Stimulated activated CD8-positive, alpha-beta memory T cell treated with anti-CD3 and anti-CD28 coated beads, Interleukin-15, amount 100 ng/mL, for 1 hour (primary cell): ENCODE measurements around the gene CCDC69.
A peak's percentile ranks its signal among the peaks of the same experiment; 100 is the strongest.
"Not testable (repeated sequence)": the region's sequence is repeated elsewhere in the genome, so short reads cannot be mapped to it uniquely, and the experiment has no call there.

Source experiments
- DNase-seq: peaks from one replicate; pipeline ENCODE4 v3.0.0-alpha.2; 2020; ENCODE audit warnings: low read depth

CCDC69 gene

DNA sequence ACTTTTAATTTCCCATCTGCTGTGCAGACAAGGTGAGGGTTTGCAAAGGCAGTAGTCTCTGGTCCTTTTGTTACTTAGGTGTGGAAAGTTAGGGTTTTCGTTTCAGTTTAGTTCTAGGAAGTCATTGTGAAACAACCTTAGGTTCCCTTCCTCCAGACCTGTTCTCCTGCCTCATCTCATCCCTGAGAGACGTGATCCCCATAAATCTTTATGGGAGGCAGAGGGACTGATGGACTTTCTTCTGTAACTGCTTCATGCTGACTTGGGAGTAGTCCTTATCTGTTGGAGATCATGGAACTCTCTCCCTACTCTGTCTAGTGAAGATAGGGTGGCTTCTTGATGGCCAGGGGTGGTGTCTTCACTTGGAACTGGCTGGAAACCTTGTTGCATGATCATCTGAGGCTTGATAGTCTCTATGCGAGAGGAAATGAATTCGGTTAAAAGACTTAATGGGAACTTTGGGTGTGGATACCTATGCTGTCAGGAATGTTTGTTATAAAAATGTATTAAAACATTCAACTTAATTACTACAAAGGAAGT, 21.9 kb upstream of the CCDC69 start:
- no peak for DNase-seq

DNA sequence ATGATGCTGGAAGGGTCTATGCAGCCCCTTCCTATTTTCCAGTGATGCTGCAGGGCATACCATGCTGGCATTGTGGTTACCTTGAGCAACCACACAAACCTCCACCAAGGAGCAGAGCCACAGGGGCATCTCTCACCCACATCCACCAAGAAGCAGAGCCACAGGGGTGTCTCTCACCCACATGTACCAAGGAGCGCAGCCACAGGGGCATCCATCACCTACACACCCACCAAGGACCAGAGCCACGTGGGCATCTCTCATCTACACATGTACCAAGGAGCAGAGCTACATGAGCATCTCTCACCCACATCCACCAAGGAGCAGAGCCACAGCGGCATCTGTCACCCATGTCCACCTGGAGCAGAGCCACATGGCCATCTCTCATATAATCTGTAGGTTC, 20.3 kb upstream of the CCDC69 start:
- no peak for DNase-seq

DNA sequence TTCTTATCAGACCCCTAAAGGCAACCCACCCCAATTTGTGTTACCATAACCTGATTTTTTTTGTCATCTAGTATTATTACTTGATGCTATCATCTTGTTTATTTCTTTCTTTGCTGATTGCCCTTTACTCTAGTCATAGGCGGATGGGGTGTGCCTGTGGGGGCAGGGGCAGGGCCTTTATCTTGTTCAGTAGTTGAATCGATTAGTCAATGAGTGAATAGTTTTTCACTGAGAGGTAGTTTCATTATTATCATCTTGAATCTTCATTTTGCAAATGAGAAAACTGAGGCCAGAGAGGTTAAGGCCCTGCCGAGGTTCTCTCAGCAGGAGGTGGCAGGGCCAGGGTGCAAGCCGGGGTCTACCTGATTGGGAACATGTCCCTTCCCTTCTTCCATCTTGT, 19.7 kb upstream of the CCDC69 start:
- no peak for DNase-seq

DNA sequence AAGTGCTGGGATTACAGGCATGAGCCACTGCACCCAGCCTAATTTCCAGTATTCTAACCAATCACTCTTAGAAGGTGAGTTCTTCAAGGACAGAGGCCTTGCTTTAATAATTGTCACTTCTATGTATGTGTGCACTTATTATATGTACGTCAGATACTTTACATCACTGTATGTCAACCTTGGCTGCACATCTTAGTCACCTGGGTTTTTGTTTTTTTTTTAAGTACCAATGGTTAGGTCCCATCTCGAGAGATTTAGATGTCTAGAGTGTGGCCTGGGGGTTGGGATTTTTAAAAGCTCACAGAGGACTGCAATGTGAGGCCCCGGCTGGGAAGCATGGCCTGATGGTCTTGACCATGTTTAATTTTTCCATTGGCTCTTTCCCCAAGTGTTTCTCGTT, 19.2 kb upstream of the CCDC69 start:
- DNase-seq: no peak

DNA sequence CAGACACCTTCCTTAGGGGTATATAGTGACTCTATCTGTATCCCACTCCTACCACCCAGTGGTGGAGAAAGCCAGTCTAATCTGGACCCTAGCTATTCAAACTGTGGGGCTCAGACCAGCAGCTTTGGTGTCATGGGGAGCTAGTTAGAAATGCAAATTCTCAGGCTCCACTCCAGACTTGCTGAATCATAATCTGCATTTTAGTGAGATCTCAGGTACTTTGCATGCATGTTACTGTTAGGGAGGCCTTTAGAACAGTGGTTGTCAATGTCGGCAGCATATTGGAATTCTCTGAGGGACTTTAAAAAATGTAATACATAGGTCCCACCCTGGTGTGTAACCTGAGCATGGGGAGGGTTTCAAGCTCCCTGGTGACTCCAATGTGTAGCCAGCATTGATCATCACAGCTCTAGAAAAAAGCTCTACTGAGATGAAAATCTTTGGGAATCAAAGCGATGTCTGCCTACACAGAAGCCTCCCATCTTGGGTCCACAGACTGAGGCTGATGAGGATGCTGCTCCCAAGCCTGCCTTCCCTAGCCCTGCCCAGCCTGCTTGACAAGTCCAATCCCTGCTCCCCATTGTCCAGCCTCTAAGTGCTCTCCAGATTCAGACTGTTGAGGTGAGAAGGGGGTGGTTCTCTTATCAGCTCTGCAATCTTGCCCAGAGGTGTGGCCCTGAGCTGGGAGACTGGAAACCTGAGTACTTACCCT, 17.2 kb upstream of the CCDC69 start:
- DNase-seq: no peak

DNA sequence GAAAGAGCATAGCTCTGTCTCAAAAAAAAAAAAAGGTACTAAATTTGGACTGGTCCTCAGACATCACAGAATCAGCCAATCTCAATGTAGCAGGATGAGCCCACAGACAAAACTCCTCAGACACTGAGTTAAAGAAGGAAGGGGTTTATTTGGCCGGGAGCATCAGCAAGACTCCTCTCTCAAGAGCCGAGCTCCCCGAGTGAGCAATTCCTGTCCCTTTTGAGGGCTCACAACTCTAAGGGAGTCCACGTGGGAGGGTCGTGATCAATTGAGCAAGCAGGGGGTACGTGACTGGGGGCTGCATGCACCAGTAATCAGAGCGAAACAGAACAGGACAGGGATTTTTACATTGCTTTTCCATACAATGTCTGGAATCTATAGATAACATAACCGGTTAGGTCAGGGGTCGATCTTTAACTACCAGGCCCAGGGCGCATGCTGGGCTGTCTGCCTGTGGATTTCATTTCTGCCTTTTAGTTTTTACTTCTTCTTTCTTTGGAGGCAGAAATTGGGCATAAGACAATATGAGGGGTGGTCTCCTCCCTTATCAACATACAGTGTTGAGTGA, 16.5 kb upstream of the CCDC69 start:
- DNase-seq: not testable (repeated sequence)

DNA sequence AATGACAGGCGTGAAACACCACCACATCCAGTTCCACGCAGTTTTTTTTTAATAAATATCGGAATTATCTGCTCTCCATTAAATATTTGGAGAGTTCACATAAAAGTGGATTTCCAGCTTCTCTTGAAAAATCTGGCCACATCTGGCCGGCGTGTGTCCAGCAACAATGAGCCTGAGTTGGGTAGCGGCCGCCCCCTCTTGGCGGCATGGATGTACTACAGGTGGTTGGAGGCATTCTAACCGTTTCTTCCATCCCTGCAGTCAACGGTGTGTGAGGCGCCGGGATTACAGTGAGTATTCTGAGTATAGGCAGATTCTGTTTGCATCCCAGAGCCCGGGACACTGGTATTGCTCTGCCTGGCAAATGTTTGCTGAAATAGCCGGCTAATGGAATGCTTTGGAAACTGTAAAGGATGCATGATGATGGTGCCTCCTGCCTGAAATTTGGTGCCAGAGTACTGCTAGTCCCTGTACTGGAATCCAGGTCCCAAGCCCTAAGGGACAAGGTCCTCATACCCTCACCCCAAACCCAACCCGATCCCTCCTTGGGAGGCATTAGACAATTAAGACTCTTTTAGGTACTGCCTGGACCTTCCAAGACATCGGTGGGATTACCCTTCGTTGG, 15.5 kb upstream of the CCDC69 start:
- peak; percentile 37 for DNase-seq

DNA sequence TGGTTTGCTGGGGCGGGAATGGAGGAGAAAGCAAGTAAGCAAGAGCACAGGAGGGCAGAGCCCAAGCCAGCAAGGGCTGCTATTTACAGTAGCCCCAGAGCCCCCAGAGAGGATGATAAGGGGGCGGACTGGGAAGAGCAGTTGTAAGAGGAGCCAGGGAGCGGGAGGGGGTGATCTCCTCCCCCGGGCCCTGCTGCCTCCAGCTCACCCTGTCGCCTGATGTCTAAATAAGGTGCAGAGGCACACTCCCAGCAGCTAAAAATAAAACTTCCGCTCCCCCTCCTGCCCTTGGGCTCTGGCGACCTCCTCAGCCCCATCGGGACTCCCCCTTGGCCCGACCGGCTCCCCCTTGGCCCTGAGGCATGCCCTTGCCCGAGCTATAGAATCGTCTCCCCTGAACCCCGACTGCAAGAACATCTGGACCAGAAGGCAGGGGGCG, 14.4 kb upstream of the CCDC69 start:
- no peak for DNase-seq

DNA sequence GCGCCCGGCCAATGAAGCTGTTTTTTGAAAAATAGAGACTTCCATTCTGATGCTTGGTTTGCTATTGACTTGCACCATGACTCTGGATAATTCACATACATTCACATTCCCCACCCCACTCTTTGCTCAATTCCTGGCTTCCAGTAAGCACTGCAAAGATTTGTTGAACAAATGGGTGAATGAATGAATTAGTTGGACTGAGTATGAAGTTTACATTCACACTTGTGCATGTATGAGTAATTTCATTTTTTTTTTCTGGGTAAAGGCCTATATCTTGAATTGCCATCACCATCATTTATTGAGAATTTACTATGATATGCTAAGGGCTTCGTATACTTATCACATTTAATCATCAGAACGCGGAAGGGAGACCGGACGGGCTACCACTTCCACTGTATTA, 13.8 kb upstream of the CCDC69 start:
- DNase-seq: no peak

DNA sequence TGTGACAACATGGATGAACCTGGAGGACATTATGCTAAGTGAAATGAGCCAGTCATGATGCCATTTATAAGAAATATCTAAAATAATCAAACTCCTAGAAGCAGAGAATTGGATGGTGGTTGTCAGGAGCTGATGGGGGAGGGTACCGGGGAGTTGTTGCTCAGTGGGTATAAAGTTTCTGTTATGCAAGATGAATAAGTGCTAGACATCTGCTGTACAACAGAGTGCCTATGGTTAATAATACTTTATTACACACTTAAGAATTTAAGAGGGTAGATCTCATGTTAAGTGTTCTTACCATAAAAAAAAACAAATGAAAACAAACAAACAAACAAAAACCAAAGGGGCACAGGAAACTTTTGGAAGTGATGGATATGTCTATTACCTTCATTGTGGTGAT, 13.0 kb upstream of the CCDC69 start:
- DNase-seq: no peak

DNA sequence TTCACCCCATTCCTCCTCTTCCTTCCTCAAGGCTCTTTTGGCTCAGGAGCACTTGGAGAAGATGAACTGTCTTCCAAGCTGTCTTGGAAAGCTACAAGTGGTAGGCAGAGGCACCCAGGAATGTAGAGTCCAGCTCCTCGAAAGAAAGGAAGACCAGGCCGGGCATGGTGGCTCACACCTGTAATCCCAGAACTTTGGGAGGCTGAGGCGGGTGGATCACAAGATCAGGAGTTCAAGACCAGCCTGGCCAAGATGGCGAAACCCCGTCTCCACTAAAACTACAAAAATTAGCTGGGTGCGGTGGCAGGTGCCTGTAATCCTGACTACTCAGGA, 11.3 kb upstream of the CCDC69 start:
- not testable (repeated sequence) for DNase-seq

DNA sequence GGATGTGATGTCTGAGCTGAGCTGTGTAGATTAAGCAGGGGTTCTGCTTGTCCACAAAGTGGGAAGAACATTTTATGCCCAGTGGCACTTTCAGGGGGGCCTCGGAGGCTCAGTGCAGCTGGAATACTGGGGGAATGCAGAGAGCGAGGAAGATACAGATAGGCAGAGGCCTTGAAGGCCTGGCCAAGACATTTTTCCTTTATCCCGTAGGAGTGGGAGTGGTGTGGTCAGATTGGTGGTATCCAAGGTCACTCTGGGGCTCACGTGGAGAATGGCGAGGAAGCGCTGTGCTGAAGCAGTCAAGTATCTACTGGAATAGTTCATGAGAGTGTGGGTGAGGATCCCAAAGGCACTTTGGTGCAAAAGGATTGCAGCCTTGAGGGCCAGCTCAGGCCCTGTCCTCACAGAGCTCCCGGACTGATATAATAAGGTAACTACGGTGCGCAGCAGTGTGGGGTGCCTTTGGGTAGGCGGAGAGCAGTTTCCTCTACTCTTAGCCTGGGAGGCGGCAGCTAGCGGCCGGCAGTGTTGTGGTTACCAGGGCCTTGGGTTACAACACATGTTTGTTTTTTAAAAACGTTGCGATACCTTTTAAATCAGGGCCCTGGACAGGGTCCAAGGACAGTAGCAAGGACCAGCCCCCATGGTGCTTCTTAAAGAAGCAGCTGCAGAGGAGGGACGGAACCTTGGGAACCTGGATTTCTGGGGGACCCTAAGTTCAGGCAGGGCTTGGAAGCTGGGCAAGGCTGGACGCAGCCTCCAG, 10.8 kb upstream of the CCDC69 start:
- DNase-seq: no peak

DNA sequence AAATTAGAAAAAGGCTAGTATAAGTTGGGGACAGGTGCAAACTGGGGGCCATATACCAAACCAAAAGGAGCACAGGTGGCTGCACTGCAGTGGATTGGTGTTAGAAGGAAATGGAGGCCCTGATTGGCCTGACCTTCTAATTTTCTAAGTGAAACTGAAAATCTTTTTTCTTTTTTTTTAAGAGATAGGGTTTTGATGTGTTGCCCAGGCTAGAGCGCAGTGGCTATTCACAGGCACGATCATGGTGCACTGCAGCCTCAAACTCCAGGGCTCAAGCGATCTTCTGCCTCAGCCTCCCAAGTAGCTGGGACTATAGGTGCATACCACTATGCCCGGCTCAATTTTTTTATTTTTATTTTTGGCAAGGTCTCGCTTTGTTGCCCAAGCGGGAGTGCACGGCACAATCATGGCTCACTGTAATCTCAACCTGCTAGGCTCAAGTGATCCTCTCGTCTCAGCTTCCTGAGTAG, 9.8 kb upstream of the CCDC69 start:
- no peak for DNase-seq

DNA sequence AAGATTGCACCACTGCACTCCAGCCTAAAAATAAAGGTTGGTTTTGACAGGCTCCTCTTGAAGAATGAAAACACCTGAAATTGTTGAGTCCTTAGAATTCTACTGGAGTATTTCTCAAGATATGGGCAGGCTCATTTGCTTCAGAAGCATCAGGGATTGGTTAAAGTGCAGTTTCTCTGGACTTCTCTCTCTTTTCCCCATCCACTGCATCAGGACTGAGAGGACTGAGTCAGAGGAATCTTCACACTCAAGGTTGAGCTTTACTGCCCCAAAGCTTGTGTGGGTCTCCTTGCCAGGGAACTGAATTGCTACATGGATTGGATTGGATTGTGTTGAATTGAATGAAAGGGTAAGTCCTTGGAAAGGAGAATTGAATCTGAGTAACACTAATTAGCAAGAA, 7.5 kb upstream of the CCDC69 start:
- DNase-seq: no peak

DNA sequence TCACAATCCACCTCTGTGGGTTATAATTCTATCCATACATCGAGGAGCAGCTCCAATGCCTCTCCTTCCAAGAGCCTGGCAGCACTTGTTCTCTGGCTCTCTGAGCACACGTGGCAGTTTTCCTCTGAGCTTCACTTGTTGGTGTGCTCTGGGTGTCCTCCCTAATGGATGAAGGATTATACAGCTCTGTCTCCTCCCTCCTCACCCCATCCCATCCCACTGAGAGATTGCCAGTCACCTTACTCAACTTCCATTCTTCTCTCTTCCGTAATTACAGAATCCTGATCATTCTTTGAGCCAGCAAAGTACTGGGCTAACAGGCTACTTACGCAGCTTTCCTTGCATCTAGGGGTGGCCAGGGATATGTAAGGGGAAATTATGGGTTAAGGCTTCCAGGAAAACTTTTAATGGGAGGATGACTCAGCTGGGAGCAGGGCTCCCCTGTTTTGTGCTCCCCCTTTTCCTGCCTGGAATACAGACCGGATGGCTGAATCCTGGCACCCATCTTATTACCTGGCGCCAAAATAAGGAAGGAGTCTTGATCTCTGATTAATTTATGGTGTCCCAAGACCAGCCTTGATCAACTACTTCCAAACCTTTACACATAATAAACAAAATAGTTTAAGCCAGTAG, 6.3 kb upstream of the CCDC69 start:
- no peak for DNase-seq

DNA sequence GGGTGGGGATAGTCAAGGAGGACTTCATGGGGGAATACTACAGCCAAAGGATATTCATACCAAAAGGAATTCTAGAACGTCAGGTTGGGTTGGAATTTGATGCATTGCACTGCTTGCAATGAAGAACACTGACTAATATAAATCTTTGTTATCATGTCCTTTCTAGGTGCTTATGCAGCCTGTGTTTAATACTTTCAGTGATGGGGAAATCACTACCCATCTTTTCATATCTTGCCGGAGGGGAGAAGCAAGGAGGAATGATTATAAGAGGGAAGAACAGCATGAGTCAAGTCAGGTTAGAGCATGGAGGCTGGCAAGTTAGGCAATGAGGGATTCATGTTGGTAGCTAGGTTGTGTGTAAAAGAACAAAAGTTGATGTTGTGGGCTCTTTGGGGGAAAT, 5.1 kb upstream of the CCDC69 start:
- no peak for DNase-seq

DNA sequence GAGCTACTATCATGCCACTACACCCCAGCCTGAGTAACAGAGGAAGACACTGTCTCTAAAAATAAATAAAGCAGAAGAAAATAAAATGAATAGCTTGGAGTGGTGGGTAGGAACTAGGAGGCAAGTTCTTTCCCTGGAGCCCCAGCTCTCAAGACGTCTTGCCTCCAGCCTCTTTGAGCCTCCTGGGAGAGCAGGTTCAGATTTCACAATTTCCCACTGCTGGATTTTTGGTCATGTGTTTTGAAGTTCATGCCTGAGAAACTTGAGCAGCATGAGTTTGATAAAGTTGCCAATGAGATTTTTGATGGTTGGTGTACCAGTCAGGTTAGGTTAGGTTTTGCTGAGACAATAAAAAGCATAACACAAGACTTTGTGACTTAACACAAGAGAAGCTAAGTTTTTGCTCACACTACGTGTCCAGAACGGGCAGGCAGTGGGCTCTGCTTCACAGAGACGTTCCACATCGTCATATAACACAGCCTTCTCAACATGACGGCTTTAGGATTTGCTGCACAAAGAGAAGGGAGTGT, 4.1 kb upstream of the CCDC69 start:
- no peak for DNase-seq

DNA sequence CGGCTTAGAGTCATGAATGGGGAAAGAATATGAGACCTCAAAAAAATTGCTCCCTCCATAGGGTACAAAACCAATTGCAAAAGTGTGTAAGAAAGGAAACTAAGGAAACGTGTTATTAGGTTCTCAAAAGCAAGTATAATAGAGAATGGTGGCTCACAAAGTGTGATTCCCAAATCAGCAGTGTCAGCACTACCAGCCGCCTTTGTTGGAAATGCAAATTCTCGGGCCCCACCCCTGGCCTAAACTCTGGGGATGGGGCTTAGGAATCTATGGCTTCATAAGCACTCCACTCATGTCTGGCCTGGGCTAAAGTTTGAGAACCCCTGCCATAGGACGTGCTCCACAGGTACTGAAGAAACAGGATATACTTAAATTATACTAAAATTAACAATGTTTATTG, 1.6 kb upstream of the CCDC69 start:
- no peak for DNase-seq

DNA sequence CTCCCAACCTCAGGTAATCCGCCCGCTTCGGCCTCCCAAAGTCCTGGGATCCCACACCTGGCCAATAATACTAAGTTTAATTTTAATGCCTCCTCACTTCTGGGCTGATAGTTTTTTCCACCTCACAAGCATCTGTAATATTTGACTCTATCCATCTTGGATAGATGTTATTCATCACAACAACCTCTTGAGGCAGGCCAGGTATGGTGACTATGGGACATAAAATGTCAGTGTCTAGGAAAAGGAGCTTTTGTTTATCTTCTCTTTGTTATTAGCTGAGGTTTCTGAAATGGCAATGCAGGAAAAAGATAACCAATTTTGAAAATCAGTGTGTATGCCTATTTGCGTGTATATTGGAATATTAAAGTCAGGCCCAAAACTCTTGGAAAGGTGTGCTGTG, 1.2 kb upstream of the CCDC69 start:
- DNase-seq: no peak

DNA sequence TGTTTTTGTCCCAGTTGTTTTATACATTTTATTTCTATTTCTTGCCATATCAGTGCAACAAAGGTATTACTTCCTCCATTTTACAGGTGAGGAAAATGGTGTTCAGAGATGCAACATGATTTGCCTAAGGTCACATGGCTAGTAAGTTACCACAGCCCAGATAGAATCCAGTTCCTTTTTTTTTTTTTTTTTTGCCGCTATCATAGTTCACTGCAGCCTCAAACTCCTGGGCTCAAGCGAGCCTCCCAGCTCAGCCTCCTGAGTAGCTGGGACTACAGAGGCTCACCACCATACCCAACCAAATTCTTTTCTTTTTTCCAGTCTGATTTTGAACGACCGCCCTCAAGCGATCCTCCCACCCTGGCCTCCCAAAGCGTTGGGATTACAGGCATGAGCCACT, 480 bp upstream of the CCDC69 start:
- no peak for DNase-seq

DNA sequence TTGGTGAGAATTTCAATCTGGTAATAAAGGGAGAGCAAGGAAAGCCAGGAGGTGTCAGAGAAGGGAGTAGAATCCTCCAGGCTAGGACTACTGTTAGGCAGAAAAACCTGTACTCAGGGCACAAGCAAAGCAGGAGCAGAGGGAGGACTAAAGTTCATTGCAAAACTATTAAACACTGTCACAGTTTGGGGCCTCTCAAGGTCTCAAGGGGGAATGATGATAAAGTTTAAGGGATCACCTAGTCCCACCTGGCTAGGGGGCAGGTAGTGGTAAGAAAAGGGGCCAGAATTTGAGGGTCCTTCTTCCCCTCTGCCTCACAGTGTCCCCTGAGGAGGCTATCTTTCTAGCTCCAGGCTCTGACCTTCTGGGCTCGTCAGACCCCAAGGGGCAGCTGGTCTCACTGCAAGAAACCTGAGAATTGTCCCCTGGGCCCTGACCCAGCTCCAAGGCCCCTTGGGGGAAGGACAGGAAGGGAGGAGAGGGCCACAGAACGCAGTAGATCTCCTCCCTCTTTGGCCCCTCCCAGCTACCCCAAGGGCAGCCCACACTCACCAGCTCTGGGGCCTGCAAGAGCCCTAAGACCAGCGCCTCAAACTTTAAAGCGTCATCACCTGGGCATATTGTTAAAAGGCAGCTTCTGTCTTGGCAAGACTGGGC, 974 bp downstream of the CCDC69 start:
- DNase-seq: no peak
